DND-41 (cell line): ENCODE results near the gene ISCU.
"Not testable (repeated sequence)": the region's sequence is repeated elsewhere in the genome, so short reads cannot be mapped to it uniquely, and the experiment has no call there.

ENCODE experiments used
- ATAC-seq: fragments of 200-7000 bp; cut with Tn5 transposase; 3 replicates; pipeline ENCODE4 v1.9.1; 2021; ENCODE audit warnings: low read depth; ENCODE audit not compliant: insufficient read depth
- DNase-seq: peaks from one replicate; pipeline ENCODE4 v3.0.0-alpha.2; 2020
- H2AFZ ChIP-seq: 2 replicates; pipeline ENCODE4 v1.6.0; 2012; ENCODE audit warnings: low read depth, low read length
- H3K27ac ChIP-seq: 2 replicates; pipeline ENCODE4 v1.5.1; 2012; ENCODE audit warnings: low read length, inconsistent platforms
- H3K27me3 ChIP-seq: fragments of 200-600 bp; sonication (generic); 2 replicates; pipeline ENCODE4 v1.6.0; 2012; ENCODE audit warnings: low read length, mild to moderate bottlenecking, inconsistent platforms; ENCODE audit not compliant: insufficient read depth, poor library complexity
- H3K36me3 ChIP-seq: 2 replicates; pipeline ENCODE4 v1.5.1; 2012; ENCODE audit warnings: low read length, inconsistent platforms; ENCODE audit not compliant: insufficient read depth
- H3K4me1 ChIP-seq: 2 replicates; pipeline ENCODE4 v1.5.1; 2012; ENCODE audit warnings: mild to moderate bottlenecking, low read length; ENCODE audit not compliant: insufficient read depth
- H3K4me2 ChIP-seq: 2 replicates; pipeline ENCODE4 v1.6.0; 2012; ENCODE audit warnings: mild to moderate bottlenecking, moderate library complexity, low read length, inconsistent platforms; ENCODE audit not compliant: insufficient read depth
- H3K4me3 ChIP-seq, 2 experiments: fragments of 200-600 bp in 1 of 2; shearing (Covaris generic) in 1 of 2; 2 replicates each; pipeline ENCODE4 v1.5.1; 2012 to 2016; ENCODE audit warnings: inconsistent platforms in 2 of 2, low read length in 2 of 2, mild to moderate bottlenecking in 2 of 2, low read depth in 1 of 2, moderate library complexity in 1 of 2
- H3K79me2 ChIP-seq: 2 replicates; pipeline ENCODE4 v1.6.0; 2012; ENCODE audit warnings: low read length, inconsistent platforms; ENCODE audit not compliant: insufficient read depth
- H3K9ac ChIP-seq: 2 replicates; pipeline ENCODE4 v1.6.0; 2012; ENCODE audit warnings: low read depth, mild to moderate bottlenecking, inconsistent platforms, low read length, moderate library complexity
- H3K9me3 ChIP-seq: 2 replicates; pipeline ENCODE4 v1.5.1; 2012; ENCODE audit warnings: low read length, moderate library complexity, mild to moderate bottlenecking, inconsistent platforms; ENCODE audit not compliant: insufficient read depth, severe bottlenecking
- H4K20me1 ChIP-seq: 2 replicates; pipeline ENCODE4 v1.6.0; 2012; ENCODE audit warnings: low read length; ENCODE audit not compliant: insufficient read depth
- CTCF ChIP-seq: IDR thresholded peaks from 2 replicates; pipeline ENCODE4 v1.5.1; 2012; ENCODE audit warnings: borderline replicate concordance, low read length, moderate library complexity, mild to moderate bottlenecking; ENCODE audit not compliant: poor library complexity, severe bottlenecking; ENCODE audit errors: extremely low read depth
- EZH2 ChIP-seq: IDR thresholded peaks from 3 replicates; pipeline ENCODE4 v1.6.1; 2012; ENCODE audit warnings: borderline replicate concordance, low read depth, mild to moderate bottlenecking, moderate library complexity, low read length, inconsistent platforms; ENCODE audit not compliant: severe bottlenecking

The ISCU gene

GRCh38 chr12:108616359-108616758 is 54.0 kb downstream of the ISCU start:
- ATAC-seq: no peak
- Histone ChIP-seq H2AFZ (no peak overlapping the region), H3K4me1 (peaks cover 24% of the 10 kb centered on the region), H4K20me1 (no peaks in the 10 kb centered on the region), H3K4me3 (no peak overlapping the region), H3K36me3 (peaks cover 3% of the 10 kb centered on the region; the same call in 1 of the 2 replicates), H3K4me2 (no peak overlapping the region), H3K27me3 (no peaks in the 10 kb centered on the region), H3K9me3 (peaks cover 4% of the 10 kb centered on the region), H3K27ac (peak overlapping the region; percentile 75), H3K79me2 (no peaks in the 10 kb centered on the region), H3K9ac (no peak overlapping the region)
- TF ChIP-seq CTCF (no peak), EZH2 (no peak)
- DNase-seq: no peak

GRCh38 chr12:108616941-108617858 is 54.8 kb downstream of the ISCU start:
- peak overlapping the region; percentile 29 for H3K4me2 ChIP-seq
- peaks cover 8% of the 10 kb centered on the region for H3K36me3 ChIP-seq
- no peaks in the 10 kb centered on the region for H3K27me3 ChIP-seq
- peak overlapping the region; percentile 75 for H3K27ac ChIP-seq
- no peak for TF ChIP-seq CTCF
- no peaks in the 10 kb centered on the region for H4K20me1 ChIP-seq
- H3K79me2 ChIP-seq: 0 out of 2 replicates have a peak, but pooled peaks cover 1% of the 10 kb centered on the region
- peaks cover 24% of the 10 kb centered on the region for H3K4me1 ChIP-seq
- peaks cover 4% of the 10 kb centered on the region for H3K9me3 ChIP-seq
- no peak overlapping the region for H3K4me3 ChIP-seq
- peak; percentile 89 for ATAC-seq
- peak overlapping the region; percentile 27; the same call in 1 of the 2 replicates for H3K9ac ChIP-seq
- peak; percentile 88 for DNase-seq
- H2AFZ ChIP-seq: 0 out of 2 replicates have a peak overlapping the region, but pooled peaks have one; percentile 34

GRCh38 chr12:108618079-108618952 is 55.9 kb downstream of the ISCU start:
- DNase-seq: peak; percentile 81
- Histone ChIP-seq H3K9me3 (peaks cover 4% of the 10 kb centered on the region), H3K4me2 (0 out of 2 replicates have a peak overlapping the region, but pooled peaks have one; percentile 15), H3K4me1 (peaks cover 24% of the 10 kb centered on the region), H3K79me2 (peaks cover 2% of the 10 kb centered on the region; the same call in 1 of the 2 replicates), H4K20me1 (peaks cover 1% of the 10 kb centered on the region), H3K27ac (peak overlapping the region; percentile 56), H3K27me3 (no peaks in the 10 kb centered on the region), H3K36me3 (peaks cover 19% of the 10 kb centered on the region), H3K4me3 (no peak overlapping the region), H2AFZ (no peak overlapping the region), H3K9ac (0 out of 2 replicates have a peak overlapping the region, but pooled peaks have one; percentile 12)
- peak; percentile 81 for ATAC-seq
- TF ChIP-seq CTCF (peak; percentile 98), EZH2 (no peak)

DNA sequence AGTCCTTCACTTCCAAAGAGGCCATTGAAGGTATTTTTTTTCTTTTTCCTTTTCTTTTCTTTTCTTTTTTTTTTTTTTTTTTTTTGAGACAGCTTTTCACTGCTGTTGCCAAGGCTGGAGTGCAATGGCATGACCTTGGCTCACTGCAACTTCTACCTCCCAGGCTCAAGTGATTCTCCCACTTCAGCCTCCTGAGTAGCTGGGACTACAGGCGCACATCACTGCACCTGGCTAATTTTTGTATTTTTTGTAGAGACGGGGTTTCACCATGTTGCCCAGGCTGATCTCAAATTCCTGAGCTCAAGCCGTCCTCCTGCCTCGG is 56.5 kb downstream of the ISCU start:
- peaks cover 25% of the 10 kb centered on the region for H3K36me3 ChIP-seq
- H3K9me3 ChIP-seq, ATAC-seq, H3K27me3 ChIP-seq, H3K79me2 ChIP-seq, DNase-seq, H3K4me3 ChIP-seq, H3K27ac ChIP-seq, H2AFZ ChIP-seq, H3K9ac ChIP-seq, H3K4me2 ChIP-seq, H4K20me1 ChIP-seq: not testable (repeated sequence)
- H3K4me1 ChIP-seq: peaks cover 24% of the 10 kb centered on the region
